Myocyte (in vitro differentiated cells): Measurements from ENCODE around the gene TAF4B. TPM values are rescaled to one million over a fixed set of nuclear protein-coding genes. Genes with fewer than 3 reads are reported as not detected.
A peak's percentile ranks its signal among the peaks of the same experiment; 100 is the strongest.
"Not testable (repeated sequence)": the region's sequence is repeated elsewhere in the genome, so short reads cannot be mapped to it uniquely, and the experiment has no call there.

Experiments used
- DNase-seq: peaks from one replicate; pipeline ENCODE4 v3.0.0-alpha.2; 2012; ENCODE audit warnings: low read depth
- total RNA-seq: library from RNA; depleted of rRNA; stranded (reverse); fragments of >200 nt; gene quantifications from 2 replicates; pipeline ENCODE4 v1.2.3, GENCODE V29; 2014

TAF4B gene
- total RNA-seq, 1 donor from 2014 or later: 1.8 TPM

DNA sequence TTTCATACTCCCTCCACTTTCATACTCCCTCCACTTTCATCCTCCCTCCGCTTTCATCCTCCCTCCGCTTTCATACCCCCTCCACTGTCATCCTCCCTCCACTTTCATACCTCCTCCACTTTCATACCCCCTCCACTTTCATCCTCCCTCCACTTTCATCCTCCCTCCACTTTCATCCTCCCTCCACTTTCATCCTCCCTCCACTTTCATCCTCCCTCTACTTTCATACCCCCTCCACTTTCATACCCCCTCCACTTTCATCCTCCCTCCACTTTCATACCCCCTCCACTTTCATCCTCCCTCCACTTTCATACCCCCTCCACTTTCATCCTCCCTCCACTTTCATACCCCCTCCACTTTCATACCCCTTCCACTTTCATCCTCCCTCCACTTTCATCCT is 77.0 kb downstream of the TAF4B start:
- DNase-seq: not testable (repeated sequence)

DNA sequence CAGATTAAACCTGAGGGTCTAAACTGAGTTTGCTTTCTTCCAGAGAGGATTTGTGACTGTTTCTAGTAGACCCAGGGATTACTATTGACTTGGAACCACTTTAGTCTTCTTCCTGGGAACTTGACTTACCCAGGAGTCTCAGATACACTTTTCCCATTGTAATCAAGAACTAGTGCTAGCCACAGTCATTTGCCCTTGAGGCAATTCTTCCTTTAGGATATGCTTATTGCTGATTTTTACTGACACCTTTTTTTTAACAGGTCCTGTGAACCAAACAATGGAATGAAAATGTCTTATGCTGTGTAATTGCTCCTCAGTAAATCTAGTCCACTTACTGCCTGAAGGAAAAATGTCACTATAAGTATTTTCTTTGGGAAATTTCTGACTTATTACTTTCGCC is 78.3 kb downstream of the TAF4B start:
- DNase-seq: no peak

DNA sequence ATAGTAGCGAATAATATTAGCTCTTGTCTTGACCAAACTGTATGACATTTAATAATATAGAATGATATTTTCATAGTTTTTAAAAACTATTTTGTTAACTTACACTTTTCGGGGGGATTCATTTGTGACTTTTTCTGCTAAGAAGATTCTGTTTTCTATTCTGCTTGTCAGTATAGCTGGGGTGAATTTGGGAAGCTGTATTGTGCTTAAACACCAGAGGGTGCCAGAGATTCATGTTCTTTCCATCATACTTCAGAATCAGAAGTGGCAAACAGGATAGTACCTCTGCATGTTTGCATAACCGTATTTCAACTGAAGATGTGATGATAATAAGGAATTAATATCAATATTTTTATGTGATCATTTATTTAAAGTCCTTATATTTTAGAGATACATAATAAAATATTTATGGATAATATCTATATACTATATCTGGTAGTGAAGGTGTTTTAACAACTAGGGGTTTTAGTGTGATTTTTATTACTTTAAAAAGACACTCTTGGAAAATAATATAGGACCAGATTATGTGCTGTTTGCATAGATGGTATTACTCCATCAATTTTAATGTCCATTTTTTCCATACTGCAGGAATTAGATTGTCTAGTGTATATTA is 81.0 kb downstream of the TAF4B start:
- peak; percentile 67 for DNase-seq

DNA sequence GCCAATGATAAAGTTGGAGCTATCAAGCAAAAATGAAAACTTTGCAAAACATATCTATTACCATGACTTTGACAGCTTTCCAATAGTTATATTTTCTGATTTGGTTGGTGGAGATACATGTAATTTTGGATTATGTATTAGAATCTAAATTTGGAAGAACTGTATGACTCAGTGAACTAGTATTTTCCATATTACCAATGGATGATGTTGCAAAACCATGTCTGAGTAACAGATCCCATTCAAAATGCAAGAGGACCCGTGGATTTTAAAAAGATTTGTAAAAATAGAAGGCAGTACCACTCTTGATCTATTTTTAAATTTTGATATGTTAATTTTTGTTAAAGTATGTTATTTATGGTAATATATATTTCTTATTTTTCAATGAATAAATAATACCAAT is 83.0 kb downstream of the TAF4B start:
- no peak for DNase-seq

DNA sequence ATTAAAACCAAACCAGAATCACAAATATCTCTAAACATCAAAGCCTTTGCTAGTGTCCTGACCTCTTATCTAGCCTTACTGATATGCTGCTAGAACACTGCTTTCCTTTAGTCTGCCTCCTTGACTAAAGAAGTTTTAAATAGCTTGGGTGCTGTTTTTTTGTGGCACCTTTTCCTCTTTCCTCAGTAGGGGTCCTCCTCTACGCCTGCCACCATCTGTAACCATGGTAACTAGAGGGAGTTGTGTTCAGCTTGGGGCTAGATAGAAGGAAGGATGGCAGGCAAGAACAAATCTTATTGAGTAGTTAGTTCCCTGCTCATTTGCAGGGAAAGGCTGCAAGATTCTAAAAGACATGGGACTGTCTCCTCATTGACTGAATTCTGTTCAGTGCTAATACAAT is 86.0 kb downstream of the TAF4B start:
- DNase-seq: no peak

DNA sequence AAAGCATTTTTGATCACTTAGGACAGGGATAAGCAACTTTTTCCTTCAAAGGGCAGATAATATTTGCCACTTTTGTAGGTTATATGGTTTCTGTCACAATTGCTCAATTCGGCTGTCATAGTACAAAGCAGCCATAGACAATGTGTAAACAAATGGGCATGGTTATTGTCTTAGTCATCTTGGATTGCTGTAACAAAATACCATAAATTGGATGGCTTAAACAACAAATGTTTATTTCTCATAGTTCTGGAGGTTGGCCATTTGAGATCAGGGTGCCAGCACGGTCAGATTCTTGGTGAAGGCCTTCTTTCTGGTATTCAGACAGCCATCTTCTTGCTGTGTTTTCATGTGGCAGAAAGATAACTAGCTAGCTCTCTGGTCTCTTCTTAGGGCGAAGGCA is 91.2 kb downstream of the TAF4B start:
- DNase-seq: peak; percentile 6

DNA sequence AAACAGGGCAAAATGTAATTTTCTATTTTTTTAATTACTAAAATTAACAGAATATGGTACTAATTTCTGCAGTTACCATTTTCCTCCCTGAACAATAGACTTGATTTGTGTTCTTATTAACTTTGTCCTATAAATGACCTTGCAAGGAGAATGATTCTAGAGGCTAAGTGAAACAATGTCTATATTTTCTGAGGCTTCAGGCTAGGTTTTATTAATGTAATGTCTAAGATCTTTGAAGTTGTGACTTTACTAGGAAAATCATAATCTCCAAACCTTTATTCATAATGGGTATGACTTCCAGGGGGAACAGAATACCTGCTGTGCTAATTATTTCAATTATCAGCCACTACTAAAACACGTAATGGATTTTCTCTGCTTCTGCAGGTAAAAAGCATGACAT is 94.4 kb downstream of the TAF4B start:
- no peak for DNase-seq

DNA sequence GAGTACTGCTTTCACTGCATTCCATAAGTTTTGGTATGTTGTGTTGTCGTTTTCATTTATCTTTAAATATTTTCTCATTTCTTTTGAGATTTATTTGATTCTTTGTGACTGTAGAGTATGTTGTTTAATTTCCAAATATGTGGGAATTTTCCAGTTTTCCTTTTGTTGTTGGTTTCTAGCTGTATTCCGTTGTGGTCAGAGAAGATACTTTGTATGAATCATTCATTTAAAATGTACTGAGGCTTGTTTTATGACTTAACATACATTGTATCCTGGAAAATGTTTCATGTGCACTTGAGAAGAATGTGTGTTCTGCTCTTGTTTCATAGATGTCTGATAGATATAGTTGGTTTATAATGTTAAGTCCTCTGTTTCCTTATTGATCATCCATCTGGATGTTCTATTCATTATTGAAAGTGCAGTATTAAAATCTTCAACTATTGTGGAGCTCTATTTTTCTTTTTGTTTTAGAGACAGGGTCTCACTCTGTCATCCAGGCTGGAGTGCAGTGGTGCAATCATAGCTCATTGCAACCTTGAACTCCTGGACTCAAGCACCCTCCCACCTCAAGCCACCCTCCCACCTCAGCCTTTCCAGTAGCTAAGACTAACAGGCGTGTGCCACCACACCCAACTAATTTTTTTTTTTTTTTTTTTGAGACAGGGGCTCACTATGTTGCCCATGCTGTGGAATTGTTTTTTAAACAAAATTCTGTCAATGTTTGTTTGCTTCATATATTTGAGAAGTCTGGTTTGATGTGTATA is 96.8 kb downstream of the TAF4B start:
- peak; percentile 9 for DNase-seq

DNA sequence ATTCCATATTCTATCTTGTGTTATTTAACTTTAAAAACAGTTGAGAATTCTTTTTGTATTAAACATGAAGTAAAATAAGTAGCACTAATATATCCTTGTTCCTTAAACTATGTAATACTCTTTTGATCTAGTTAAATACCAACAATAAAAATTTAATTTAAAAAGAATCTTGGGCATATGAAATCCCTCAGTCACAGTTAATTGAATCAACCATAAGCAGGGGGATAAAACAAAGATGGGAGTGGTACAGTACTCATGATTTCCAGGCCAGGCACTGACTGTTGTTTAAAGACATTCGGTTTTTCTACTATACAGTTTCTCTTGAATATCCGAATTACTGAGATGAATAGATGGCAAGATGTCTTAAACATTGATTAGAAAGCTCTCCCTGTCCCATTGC is 99.5 kb downstream of the TAF4B start:
- DNase-seq: no peak

DNA sequence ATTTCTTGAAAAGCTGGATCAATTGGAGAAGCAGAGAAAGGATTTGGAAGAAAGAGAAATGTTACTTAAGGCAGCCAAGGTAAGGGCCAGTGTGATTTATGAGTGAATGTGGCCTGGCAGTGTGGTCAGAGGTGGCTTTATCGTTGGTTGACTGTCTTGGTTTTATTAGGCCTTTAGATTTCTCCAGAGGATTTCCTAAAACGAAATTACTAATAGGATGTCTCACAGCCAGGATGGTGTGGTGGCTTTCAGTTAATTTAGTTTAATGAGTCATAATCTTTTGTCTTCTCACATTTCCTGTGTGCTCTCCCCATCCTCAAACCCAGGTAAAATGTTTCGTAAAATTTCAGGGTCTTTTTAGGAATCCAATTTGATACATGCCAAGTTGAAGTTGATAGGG is 100.8 kb downstream of the TAF4B start:
- DNase-seq: peak; percentile 38

DNA sequence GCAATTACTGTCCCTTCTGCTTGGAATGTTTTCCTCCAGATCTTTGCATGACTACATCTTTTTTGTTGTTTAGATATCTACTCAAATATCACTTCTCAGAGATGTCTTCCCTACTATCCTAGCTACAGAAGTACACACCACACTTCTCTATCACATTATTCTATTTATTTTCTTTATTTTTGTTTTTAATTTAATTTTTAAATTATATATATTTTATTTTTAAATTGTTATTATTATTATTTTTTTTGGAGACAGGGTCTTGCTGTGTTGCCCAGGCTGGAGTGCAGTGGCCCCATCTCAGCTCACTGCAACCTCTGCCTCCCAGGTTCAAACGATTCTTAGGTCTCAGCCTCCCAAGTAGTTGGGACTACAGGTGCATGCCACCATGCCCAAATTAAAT is 106.7 kb downstream of the TAF4B start:
- DNase-seq: no peak

DNA sequence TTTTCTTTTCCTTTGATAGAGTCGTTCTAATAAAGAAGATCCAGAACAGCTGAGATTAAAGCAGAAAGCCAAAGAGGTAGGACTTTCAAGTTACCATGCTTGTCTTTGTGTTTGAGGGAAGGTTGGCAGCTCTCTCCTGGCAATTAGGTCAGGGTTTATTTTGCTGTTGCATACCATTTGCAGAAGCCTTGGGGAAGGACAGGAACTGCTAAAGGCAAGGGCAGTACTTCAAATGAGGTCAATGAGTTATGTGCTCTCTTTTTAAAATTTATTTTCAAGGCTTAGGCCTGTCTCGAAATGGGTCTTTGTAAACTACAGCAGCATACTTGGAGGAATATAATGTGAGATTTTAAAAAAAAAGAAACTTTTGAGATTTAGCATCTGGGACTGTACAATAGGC is 108.9 kb downstream of the TAF4B start:
- DNase-seq: peak; percentile 7

DNA sequence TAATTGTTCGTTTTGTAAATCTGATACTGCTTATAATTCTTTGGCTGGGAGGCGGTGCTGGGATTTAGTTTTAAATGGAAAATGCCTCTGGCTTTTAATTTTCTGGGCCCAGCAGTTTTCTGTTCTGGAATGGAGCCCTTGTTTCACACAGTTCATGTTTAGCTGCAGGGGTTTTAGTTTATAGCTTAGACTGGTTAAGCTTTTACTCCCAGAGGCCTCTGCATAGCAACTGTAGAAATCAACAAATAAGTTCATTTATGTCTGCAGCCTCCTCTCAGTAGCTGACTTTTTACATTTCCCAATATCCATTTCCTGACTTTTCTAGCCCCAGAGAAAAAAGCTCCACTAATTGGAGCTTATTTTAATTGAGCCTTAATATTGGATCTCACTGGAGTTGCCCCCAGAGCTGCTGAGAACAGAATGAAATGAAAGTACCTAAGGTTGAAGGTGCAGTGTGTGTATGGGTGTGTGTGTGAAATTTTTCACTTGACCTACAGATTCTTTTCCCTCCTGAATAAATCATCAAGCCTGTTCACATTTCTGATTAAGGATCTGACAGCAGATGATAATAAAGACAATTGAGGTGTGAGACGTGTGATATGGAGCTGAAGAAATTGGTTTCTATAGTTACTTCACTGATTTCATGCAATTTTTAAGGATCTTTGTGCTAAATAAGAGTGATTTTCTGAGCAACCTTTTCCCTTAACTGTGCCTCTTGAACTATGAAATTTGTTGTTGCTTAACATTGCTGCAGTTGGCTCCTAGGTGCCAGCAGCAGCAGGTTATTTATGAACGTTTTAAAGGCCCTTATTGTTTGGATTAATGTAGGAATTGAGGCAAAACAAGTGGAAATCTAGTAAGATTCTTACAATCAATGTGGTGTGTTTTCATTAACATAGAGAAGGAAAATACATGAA is 109.6 kb downstream of the TAF4B start:
- peak; percentile 3 for DNase-seq

DNA sequence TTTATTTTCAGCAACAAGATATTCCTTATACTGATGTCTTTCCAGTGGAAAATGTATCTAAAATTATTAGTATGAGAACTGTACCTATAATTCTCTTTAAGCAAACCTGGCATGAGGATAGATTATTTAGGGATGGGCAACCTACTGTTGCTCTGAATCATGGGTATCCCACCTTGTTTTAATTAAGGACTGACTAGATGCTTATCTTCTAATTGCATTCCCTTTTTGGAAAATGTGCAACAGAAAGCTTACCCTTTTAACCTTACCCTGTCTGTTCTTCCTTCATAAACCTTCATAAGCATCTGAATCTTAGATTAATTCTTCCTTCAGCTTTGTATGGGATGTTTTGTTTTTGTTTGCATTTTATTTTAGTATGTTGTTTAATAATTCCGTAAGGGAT is 110.3 kb downstream of the TAF4B start:
- no peak for DNase-seq

DNA sequence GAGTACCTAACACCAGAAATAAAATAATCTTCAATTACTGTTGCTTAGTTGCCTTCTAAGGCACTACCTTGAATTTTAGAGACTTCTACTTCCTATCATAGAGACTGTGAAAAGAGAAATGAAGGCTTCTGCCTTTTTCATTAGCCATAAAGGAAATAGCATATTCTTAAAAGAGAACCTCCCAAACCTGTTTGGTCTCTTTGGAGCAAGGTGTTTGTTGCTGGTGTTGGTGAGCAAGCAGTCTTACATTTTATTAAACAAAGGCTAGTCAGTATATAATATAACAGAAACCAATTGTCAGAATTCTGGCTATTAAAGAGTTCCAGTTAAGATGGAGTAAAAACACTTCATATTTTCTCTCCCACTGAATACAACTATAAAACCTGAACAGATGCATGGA is 116.4 kb downstream of the TAF4B start:
- DNase-seq: no peak

DNA sequence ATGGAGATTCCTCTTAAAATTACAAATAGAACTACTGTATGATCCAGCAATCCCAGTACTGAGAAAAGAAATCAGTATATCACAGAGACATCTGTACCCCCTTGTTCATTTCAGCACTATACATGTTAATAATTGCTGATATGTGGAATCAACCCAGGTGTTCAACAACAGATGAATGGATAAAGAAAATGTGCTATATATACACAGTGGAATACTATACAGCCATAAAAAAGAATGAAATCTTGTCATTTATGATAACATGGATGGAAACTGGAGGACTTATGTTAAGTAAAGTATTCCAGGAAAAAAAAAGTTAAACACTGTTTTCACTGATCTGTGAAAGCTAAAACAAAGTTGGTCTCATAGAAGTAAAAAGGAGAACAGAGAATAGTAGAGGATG is 124.7 kb downstream of the TAF4B start:
- DNase-seq: no peak

DNA sequence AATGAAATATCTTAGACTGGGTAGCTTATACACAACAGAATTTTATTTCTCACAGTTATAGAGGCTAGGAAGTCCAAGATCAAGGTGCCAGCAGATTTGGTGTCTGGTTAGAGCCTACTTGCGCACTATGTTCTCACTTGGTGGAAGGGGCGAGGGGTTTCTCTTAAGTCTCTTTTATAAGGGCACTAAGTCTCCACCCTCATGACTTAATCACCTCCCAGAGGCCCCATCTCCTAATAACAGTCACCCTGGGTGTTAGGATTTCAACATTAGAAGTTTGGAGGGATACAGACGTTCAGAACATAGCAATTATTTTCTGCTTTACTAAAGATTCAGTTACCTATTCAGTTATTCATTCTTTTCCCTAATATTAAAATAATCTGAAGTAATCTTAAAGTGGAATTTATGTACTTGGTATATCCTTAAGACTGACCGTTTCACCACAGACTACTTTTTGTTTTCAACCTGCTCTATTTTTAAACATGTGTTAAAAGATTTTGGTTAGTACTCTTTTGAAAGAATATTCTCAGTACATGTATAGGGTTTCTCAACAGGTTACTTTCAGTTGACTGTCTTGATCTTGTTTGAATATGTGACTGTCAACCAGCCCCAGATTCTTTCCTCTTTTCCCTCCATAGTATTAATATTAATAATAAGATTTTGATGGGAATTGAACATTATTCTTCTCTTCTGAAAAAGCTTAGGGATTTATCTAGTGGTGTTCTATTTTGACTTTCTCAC is 130.0 kb downstream of the TAF4B start:
- DNase-seq: no peak

DNA sequence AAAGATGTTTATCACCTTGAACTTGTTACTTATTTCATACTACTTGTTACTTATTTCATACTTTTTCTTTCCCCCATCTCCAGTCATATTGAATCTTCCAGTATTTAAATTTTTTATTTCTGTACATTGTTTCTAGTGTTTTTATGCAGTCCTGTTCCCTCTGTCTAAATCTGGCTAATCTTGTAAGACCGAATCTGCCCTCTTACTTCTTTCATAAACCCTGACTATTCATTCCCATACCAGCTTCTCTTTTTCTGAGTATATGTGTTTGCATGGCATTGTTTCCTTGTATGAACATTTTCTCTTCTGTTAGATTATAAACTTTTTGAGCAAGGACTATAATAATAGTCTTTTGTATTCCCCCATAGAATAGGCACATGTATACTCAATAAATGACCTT is 131.7 kb downstream of the TAF4B start:
- no peak for DNase-seq

DNA sequence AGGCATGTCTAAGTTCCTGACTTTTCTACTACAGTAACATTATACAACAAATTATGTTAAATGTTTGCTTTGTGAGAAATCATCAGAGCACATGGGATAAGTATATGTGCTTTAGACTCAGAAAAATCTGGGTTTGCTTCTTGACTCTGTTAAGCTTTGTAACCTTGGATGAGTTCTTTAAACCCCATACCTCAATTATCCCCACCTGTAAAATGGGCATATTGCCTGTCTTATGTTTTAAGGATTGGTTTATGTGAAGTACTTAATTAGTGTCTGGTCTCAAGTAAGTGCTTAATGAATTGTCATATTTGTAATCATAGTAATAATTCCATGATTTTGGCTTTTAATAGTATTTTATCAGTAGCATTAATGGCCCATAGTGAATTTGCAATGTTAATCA is 135.8 kb downstream of the TAF4B start:
- no peak for DNase-seq

DNA sequence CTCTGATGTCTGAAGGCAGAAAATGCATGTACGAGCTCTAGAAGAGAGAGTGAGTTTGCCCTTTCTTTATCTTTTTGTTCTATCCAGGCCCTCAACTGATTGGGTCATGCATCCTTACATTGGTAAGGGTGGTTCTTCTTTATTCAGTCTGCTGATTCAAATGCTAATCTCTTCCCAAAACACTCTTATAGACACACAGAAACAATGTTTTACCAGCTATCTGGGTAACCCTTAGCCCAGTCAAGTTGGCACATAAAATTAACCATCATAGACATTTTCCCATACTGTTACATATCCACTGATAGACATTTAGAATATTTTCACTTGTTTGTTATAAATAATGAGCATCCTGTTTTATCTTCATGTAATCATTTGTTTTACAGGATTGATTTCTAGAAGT is 141.2 kb downstream of the TAF4B start:
- no peak for DNase-seq

DNA sequence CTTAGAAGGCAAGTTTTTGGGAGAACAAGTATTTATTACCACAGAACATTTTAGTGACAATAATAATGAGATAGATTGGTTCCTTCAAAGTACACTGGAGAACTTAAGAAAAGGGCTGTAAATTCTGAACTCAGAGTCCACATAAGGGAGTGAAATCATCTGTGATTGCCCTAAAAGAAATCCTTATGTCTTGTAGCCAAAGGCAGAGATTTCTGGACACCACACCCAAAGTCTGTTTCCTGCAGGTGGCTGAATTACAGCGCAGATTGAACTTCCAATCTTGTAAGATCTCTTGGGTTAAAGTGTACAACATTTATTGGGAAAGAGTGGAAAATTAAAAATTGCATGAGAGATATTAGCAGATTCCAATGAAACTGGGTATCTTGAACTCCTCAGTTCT is 143.8 kb downstream of the TAF4B start:
- no peak for DNase-seq
